Suprapubic skin (tissue), 3 donors: ENCODE results near the gene S100A7A.

ENCODE experiments used
- CTCF ChIP-seq, 2 donors: fragments of 200-600 bp in 1 of 2; fragments of 450-650 bp in 1 of 2; sonication (generic) in 1 of 2; IDR thresholded peaks; one replicate each; pipeline ENCODE4 v1.5.1; 2016 to 2019; ENCODE audit warnings: antibody characterized with exemption in 2 of 2, mild to moderate bottlenecking in 1 of 2, moderate library complexity in 1 of 2
- EP300 ChIP-seq: sonication (generic); formaldehyde crosslinking; IDR thresholded peaks from one replicate; pipeline ENCODE4 v1.6.1; 2017; ENCODE audit warnings: antibody characterized with exemption

- TF ChIP-seq EP300 (no peak), CTCF (IDR thresholded peaks at IDR 0.05) (no peak)
Observed at GRCh38 chr1:153399401-153400055, 16.8 kb upstream of the S100A7A start.
